Osteocyte (in vitro differentiated cells): Measurements from ENCODE around the gene GRAMD1B. TPM values are rescaled to one million over a fixed set of nuclear protein-coding genes. Genes with fewer than 3 reads are reported as not detected.

Source experiments
- DNase-seq: peaks from one replicate; pipeline ENCODE4 v3.0.0; 2021; ENCODE audit warnings: mixed read lengths; ENCODE audit not compliant: unreplicated experiment; ENCODE audit errors: extremely low spot score
- H3K27ac Mint-ChIP-seq: one replicate; pipeline ENCODE4 v1.8.0; 2021; ENCODE audit warnings: mild to moderate bottlenecking, mixed read lengths; ENCODE audit not compliant: unreplicated experiment
- H3K27me3 Mint-ChIP-seq: one replicate; pipeline ENCODE4 v1.8.0; 2021; ENCODE audit warnings: mixed read lengths; ENCODE audit not compliant: unreplicated experiment
- H3K36me3 Mint-ChIP-seq: one replicate; pipeline ENCODE4 v1.8.0; 2021; ENCODE audit warnings: mixed read lengths; ENCODE audit not compliant: unreplicated experiment
- H3K4me1 Mint-ChIP-seq: one replicate; pipeline ENCODE4 v1.8.0; 2021; ENCODE audit warnings: mixed read lengths; ENCODE audit not compliant: unreplicated experiment
- H3K4me3 Mint-ChIP-seq: one replicate; pipeline ENCODE4 v1.8.0; 2021; ENCODE audit warnings: mild to moderate bottlenecking, moderate library complexity, mixed read lengths; ENCODE audit not compliant: unreplicated experiment
- H3K9me3 Mint-ChIP-seq: one replicate; pipeline ENCODE4 v1.8.0; 2021; ENCODE audit warnings: mixed read lengths; ENCODE audit not compliant: unreplicated experiment
- total RNA-seq: library from RNA; stranded (reverse); gene quantifications from 2 replicates; pipeline ENCODE4 v1.2.1, GENCODE V29; 2021
- TF ChIP-seq, protein P1 (sequence below): fragments of 200-600 bp; sonication (generic); IDR thresholded peaks from 2 replicates; pipeline ENCODE4 v1.5.0; 2021; ENCODE audit warnings: antibody characterized with exemption, mild to moderate bottlenecking, moderate library complexity

The GRAMD1B gene
- total RNA-seq, 1 donor from 2014 or later: 1.9 TPM

DNA sequence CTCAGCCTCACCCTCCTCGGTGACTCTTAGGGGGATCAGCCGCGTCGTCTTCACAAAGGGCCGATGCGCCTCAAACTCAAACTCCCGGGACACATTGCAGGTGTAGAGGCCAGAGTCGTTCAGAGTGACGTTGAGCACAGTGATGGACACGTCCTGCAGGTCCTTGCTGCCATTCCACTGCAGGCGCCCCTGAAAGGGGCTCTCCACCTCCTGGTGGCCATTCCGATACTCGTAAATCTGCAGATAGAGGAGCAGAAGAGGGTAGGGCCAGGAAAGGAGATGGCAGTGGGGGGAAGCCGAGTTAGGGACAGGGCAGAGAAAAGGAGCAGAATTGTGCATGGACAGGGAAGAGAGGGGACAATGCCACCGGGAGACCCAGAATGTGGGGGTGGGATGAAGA lies 212.4 kb downstream of the GRAMD1B start:
- DNase-seq: no peak
- Mint-ChIP-seq H3K4me3 (no peak overlapping the region), H3K9me3 (no peaks in the 10 kb centered on the region), H3K4me1 (no peaks in the 10 kb centered on the region), H3K27me3 (peaks cover 32% of the 10 kb centered on the region), H3K36me3 (no peaks in the 10 kb centered on the region), H3K27ac (no peak overlapping the region)
- TF ChIP-seq, protein P1, sequence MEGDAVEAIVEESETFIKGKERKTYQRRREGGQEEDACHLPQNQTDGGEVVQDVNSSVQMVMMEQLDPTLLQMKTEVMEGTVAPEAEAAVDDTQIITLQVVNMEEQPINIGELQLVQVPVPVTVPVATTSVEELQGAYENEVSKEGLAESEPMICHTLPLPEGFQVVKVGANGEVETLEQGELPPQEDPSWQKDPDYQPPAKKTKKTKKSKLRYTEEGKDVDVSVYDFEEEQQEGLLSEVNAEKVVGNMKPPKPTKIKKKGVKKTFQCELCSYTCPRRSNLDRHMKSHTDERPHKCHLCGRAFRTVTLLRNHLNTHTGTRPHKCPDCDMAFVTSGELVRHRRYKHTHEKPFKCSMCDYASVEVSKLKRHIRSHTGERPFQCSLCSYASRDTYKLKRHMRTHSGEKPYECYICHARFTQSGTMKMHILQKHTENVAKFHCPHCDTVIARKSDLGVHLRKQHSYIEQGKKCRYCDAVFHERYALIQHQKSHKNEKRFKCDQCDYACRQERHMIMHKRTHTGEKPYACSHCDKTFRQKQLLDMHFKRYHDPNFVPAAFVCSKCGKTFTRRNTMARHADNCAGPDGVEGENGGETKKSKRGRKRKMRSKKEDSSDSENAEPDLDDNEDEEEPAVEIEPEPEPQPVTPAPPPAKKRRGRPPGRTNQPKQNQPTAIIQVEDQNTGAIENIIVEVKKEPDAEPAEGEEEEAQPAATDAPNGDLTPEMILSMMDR: no peak

DNA sequence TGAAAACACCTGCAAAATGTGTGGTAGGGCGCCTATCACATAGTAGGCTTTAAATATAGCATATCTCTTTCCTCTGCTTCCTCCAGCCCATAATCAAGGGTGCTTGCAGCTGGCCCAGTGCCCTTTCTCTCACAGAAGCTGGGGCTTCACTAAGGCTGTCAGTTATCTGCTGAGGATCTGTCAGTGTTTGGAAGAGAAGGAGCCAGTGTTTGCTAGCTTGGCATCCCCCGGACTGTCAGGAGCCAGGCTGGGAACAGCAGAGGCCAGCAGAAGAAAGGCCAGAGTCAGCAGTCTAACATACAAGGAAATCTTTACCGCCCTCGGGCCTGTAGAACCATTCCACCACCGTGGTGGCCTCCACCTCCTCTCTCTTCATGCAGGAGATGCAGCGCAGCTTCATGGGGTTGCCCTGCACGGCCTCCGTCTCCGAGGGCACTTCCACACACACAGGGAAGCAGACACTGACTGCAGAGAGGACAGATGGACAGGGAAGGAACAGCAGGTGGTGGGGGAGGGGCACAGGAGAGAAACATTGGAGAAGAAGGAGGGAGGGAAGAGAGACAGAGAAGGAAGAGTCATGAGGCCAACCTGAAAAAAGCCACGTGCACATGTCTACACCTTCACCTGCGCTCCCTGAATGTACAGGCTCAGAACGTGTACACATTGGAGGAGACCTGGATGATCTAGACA lies 215.4 kb downstream of the GRAMD1B start:
- peaks cover 16% of the 10 kb centered on the region for H3K27me3 Mint-ChIP-seq
- no peaks in the 10 kb centered on the region for H3K36me3 Mint-ChIP-seq
- no peak for DNase-seq
- no peak overlapping the region for H3K27ac Mint-ChIP-seq
- no peaks in the 10 kb centered on the region for H3K9me3 Mint-ChIP-seq
- H3K4me1 Mint-ChIP-seq: no peaks in the 10 kb centered on the region
- TF ChIP-seq, protein P1: no peak
- no peak overlapping the region for H3K4me3 Mint-ChIP-seq

DNA sequence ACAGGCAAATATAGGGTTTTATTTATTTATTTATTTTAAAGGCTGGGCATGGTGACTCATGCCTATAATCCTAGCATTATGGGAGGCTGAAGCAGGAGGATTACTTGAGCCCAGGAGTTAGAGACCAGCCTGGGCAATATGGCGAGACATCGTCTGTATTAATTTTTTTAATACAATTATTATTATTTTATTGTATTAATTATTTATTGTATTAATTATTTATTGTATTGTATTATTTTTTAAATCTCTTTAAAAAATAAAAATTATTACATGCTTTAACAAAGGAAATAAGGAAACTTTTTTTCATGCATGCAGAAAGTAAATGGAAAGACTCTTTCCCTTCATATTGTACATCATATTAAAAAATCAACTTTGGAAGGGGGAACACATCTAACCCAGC lies 220.8 kb downstream of the GRAMD1B start:
- Mint-ChIP-seq H3K27me3 (peaks cover 27% of the 10 kb centered on the region), H3K4me1 (peaks cover 11% of the 10 kb centered on the region), H3K9me3 (no peaks in the 10 kb centered on the region), H3K27ac (no peak overlapping the region), H3K36me3 (no peaks in the 10 kb centered on the region), H3K4me3 (no peak overlapping the region)
- TF ChIP-seq, protein P1: no peak
- no peak for DNase-seq

DNA sequence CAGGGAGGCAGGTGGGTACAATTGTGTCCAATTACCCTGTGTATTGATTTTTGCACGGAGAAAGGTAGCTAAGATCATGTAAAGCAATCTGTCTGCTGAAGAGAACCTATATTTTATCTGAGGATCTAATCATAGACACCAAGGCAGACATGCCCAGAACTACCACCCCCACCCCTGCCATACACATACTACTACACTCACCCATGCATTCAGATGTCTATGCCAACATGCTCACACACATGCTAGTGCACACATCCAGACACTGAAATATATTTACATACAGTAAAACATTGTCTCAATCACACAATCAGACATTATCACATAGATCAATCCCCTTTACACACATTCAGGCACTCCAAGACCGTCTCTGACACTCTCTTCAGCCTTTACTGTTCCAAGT lies 222.5 kb downstream of the GRAMD1B start:
- H3K27ac Mint-ChIP-seq: no peak overlapping the region
- H3K36me3 Mint-ChIP-seq: no peaks in the 10 kb centered on the region
- TF ChIP-seq, protein P1: no peak
- no peak overlapping the region for H3K4me3 Mint-ChIP-seq
- H3K4me1 Mint-ChIP-seq: peaks cover 11% of the 10 kb centered on the region
- no peaks in the 10 kb centered on the region for H3K9me3 Mint-ChIP-seq
- peaks cover 28% of the 10 kb centered on the region for H3K27me3 Mint-ChIP-seq
- DNase-seq: no peak

DNA sequence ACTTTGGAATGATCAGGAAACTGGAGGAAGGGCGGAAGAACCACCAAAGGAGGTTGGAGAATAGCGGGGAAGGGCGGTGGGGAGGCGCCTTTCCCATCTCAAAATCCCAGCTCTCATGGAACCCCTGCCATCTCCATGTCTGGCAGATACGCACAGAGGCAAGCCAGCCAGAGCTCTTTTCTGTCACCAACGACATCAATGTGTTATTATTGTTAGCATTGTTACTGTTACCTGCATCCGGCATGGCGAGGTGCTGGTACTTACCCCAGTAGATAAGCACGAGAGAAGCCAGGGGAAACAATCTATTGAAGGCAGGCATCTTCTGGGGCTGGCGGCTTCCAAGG lies 223.4 kb downstream of the GRAMD1B start:
- Mint-ChIP-seq H3K27ac (no peak overlapping the region), H3K27me3 (peaks cover 29% of the 10 kb centered on the region), H3K36me3 (no peaks in the 10 kb centered on the region), H3K4me1 (peaks cover 11% of the 10 kb centered on the region), H3K9me3 (no peaks in the 10 kb centered on the region), H3K4me3 (peak overlapping the region; percentile 60)
- no peak for DNase-seq
- TF ChIP-seq, protein P1: no peak
